ENCODE results near the gene AVPR1B.

Gene AVPR1B

GRCh38 chr1:206105464-206105995 lies 11.7 kb downstream of the AVPR1B start:
- no peak for TF ChIP-seq ZFX (IDR thresholded peaks at IDR 0.05)
- TF ChIP-seq, protein P1, sequence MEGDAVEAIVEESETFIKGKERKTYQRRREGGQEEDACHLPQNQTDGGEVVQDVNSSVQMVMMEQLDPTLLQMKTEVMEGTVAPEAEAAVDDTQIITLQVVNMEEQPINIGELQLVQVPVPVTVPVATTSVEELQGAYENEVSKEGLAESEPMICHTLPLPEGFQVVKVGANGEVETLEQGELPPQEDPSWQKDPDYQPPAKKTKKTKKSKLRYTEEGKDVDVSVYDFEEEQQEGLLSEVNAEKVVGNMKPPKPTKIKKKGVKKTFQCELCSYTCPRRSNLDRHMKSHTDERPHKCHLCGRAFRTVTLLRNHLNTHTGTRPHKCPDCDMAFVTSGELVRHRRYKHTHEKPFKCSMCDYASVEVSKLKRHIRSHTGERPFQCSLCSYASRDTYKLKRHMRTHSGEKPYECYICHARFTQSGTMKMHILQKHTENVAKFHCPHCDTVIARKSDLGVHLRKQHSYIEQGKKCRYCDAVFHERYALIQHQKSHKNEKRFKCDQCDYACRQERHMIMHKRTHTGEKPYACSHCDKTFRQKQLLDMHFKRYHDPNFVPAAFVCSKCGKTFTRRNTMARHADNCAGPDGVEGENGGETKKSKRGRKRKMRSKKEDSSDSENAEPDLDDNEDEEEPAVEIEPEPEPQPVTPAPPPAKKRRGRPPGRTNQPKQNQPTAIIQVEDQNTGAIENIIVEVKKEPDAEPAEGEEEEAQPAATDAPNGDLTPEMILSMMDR (conservative IDR thresholded peaks at IDR 0.05) = no peak
- no peak overlapping the region for H3K27ac ChIP-seq

- no peak for TF ChIP-seq ZFX (IDR thresholded peaks at IDR 0.05)
- TF ChIP-seq, protein P1 (conservative IDR thresholded peaks at IDR 0.05) = no peak
- no peak overlapping the region for H3K27ac ChIP-seq
These were observed 13.2 kb downstream of the AVPR1B start for GRCh38 chr1:206103979-206104378.

GRCh38 chr1:206102292-206102936 lies 14.8 kb downstream of the AVPR1B start:
- TF ChIP-seq, protein P1 (conservative IDR thresholded peaks at IDR 0.05) = no peak
- H3K27ac ChIP-seq = no peak overlapping the region

DNA sequence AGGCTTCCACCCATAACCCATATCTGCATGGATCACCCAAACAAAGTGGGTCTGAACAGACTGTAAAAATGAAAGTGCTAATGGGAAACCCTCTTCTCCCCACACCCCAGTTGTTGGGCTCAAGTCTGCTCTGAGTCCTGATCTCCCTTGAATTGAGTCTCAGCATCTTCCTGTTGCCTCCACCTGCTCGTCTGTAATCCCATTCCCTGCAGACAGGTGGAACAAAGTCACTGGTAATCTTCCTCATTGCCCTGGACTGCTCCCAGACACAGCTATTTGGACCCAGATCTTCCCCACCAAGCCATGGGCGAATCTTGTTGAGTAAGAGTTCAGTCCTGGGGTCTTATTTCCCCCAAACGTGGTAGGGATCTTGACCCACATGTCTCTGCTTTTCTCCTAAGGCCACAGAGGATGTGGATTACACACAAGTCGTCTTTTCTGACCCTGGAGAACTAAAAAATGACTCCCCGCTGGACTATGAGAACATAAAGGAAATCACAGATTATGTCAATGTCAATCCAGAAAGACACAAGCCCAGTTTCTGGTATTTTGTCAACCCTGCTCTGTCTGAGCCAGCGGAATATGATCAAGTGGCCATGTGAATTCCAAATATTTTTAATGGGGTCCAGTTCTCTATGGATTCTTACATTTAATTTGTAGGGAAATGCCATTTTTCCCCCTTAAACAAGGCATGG lies 15.7 kb downstream of the AVPR1B start:
- TF ChIP-seq ZFX (IDR thresholded peaks at IDR 0.05) = no peak
- TF ChIP-seq, protein P1 (conservative IDR thresholded peaks at IDR 0.05) = no peak; the same call in 1 of the 2 replicates
- H3K27ac ChIP-seq = no peak overlapping the region

DNA sequence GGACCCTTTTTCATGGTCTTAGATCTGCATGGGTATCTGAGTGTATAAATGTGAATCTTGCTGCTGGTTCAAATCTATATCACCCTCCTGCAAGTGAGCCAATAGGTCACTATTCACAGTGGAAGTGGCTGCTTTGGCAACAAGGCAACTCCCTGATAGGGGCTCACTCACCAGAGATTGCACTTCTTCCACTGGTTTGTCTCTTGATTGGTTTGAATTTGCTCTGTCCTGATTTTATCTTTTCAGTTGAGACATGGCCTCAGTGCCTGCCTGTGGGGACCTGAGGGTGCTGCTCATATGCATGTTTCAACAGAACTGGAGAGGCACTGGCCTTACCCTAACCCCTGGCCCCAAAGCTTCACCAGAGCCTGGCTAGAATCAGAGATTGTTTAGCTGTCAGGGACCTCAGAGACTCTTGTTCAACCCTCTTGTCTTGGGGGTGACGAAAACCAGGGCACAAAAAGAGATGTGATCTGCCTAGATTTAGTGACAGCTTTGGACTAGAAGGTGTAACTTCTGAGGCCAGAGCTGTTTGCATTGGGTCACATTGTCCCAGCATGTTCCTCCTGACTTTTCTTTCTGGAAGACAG lies 16.9 kb downstream of the AVPR1B start:
- TF ChIP-seq, protein P1 (conservative IDR thresholded peaks at IDR 0.05) = no peak
- no peak for TF ChIP-seq ZFX (IDR thresholded peaks at IDR 0.05)
- H3K27ac ChIP-seq = no peak overlapping the region

GRCh38 chr1:206098242-206098919 lies 18.8 kb downstream of the AVPR1B start:
- H3K27ac ChIP-seq = no peak overlapping the region
- TF ChIP-seq ZFX (IDR thresholded peaks at IDR 0.05) = no peak
- TF ChIP-seq, protein P1 (conservative IDR thresholded peaks at IDR 0.05) = no peak

Data from C4-2B (cell line).